Thyroid gland (tissue), 4 donors: ENCODE data around the gene C19orf47.

Experiments used
- CTCF ChIP-seq, 6 experiments: fragments of 200-600 bp in 3 of 6; fragments of 450-650 bp in 3 of 6; sonication (generic) in 3 of 6; IDR thresholded peaks; one replicate each; pipeline ENCODE4 v1.5.1; 2016 to 2019; ENCODE audit warnings: antibody characterized with exemption in 6 of 6, mild to moderate bottlenecking in 2 of 6, inconsistent platforms in 1 of 6, moderate library complexity in 1 of 6
- POLR2A ChIP-seq, 2 donors: fragments of 450-650 bp; IDR thresholded peaks; one replicate each; pipeline ENCODE4 v1.6.1; 2017; ENCODE audit warnings: antibody characterized with exemption in 2 of 2, mild to moderate bottlenecking in 2 of 2, moderate library complexity in 1 of 2

- no peak for TF ChIP-seq CTCF (IDR thresholded peaks at IDR 0.05)
- no peak for TF ChIP-seq POLR2A (IDR thresholded peaks at IDR 0.05)
Measured at GRCh38 chr19:40358773-40359172, 10.6 kb upstream of the C19orf47 start.
